Activated CD4-positive, alpha-beta T cell treated with anti-CD3 and anti-CD28 coated beads, Interleukin-2, amount 50 U/mL, for 48 hours (primary cell): Measurements from ENCODE around the gene BANP.
"Not testable (repeated sequence)": the region's sequence is repeated elsewhere in the genome, so short reads cannot be mapped to it uniquely, and the experiment has no call there.

Experiments used
- DNase-seq, 2 experiments: peaks; one replicate each; pipeline ENCODE4 v3.0.0-alpha.2; 2020

BANP gene

GRCh38 chr16:88034770-88035169 is 83.5 kb downstream of the BANP start:
- DNase-seq = no peak

DNA sequence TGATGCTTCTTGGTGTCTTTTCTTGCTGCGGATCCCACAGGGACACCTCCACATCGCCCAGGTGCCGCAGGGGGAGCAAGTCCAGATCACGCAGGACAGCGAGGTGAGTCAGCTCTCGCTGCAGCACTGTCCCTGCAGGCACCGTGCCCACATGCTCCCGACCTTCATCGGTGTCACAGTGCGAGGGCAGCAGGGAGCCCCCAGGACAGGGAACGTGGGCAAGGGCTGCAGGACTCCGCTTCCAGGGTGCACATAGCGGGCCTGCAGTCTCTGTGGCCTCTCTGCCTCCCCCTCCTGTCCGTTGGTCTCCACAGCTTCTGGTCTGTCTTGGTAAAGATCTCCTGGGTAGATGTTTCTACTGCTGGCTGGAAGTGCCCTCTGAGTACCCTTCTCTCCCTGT is 84.1 kb downstream of the BANP start:
- no peak for DNase-seq

DNA sequence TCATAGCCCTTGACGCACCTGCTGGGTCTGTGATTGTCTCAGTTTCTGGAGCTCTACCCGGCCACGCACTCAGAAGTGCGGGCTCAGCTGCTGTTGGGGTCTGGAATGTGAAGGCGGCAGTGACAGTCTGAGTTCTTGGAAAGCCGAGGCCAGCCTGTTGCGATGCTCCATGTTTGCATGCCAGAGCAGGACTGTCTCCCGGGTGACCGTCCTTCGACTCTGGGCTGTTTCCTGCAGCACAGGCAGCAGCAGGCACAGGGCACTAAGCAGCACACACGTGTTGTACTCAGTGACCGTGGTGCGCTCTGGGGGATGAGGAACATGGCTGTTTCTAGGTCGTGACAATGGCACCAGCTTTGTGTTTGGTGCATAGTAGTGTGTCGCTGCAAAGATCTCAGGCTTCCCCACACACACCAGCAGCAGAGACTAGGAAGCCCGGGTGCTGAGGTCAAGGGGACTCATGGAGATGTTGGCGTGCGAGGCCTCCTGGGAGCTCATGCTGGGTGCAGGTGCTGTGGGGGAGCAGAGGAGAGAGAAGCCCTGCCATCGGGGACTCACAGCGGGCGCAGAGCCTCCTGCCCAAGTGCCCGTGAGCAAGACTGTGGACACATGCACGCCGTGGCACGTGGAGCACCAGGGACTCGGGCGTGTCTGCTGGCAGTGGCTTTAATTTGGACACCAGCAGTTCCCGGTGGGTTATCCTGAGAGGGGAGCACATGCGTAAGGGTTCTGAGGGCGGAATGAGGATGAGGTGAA is 84.8 kb downstream of the BANP start:
- not testable (repeated sequence) for DNase-seq

- DNase-seq = not testable (repeated sequence)
Measured at GRCh38 chr16:88036640-88036996, 85.4 kb downstream of the BANP start.

- DNase-seq = not testable (repeated sequence)
Measured at GRCh38 chr16:88037359-88037758, 86.1 kb downstream of the BANP start.

DNA sequence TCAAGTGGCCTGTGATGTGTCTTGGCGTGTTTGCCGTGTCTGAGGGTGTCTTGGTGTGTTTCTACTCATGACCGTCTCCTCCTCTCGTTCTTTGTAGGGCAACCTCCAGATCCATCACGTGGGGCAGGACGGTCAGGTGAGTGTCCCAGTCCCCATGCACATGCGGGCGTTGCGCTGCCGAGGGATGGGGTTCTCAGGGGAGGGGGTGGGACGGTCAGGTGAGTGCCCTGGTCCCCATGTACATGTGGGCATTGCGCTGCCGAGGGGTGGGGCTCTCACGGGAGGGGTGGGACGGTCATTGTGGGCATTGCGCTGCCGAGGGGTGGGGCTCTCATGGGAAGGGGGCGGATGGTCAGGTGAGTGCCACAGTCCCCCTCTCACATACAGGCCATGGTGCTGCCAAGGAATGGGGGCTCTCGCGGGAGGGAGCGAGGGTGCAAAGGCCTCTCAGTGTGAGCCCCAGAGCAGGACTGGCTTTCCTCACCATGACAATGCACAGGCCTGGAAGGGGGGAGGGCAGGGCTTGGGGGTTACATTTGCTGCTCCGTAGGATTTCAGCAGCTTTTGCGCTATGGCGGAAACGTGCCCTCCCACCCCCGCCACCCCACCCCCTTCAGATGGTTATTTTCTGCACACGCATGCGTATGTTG is 86.8 kb downstream of the BANP start:
- DNase-seq = not testable (repeated sequence)

DNA sequence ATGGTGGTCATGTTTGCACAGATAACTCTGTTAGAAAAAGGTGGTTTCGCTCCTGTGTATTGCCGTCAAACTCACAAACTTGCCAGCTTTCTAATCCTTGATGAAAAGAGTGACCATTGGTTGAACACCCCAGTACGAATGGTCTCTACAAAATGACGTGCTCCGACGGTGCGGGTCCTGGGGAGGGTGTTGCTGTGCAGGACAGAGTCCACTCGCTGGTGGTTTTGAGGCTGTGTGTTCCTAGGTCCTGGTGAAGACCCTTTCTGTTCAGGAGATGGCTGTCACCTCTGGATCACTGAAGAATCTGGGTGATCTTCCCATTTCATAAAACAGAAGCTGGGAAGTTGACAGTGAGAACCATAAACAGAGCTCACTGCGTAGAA is 87.3 kb downstream of the BANP start:
- DNase-seq = not testable (repeated sequence)

GRCh38 chr16:88039591-88039990 is 88.4 kb downstream of the BANP start:
- no peak for DNase-seq

GRCh38 chr16:88040196-88040876 is 89.1 kb downstream of the BANP start:
- not testable (repeated sequence) for DNase-seq

- DNase-seq = not testable (repeated sequence)
Measured at GRCh38 chr16:88040877-88041244, 89.6 kb downstream of the BANP start.

- not testable (repeated sequence) for DNase-seq
Measured at GRCh38 chr16:88041506-88041905, 90.3 kb downstream of the BANP start.

- DNase-seq = not testable (repeated sequence)
Measured at GRCh38 chr16:88041986-88042562, 90.8 kb downstream of the BANP start.

DNA sequence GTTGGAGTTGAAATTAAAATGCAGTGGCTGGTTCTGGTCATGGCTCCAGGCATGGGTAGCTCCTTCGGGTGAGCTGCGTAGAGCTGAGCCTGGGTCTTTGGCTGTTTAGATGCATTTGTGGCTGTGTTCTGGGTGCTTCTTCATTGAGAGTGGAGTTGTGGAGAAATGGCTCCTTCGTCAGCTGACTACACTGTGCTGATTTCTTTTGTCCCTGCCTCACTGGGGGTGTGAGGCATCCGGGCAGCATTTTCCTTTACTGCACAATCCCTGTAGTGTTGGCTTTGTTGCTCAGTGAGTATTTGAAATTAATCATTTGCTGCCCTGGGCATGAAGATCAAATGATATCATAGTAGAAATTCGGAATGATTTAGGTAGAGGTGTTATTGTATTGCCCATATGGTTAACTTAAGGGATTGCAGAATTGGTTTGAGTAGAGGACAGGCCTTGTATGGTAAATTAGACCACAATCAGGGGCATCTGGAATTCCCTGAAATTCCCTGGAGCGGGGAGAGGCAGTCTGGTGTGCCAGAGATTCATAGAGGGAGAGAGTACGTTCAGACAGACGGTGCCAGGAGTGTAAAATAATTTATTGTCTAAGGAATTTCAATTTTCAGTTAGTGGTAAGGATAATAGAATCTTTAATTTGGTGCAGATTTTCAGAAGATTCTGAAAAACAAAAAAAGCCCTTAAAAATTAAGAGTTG is 92.1 kb downstream of the BANP start:
- DNase-seq = not testable (repeated sequence)

- DNase-seq = not testable (repeated sequence)
Measured at GRCh38 chr16:88044121-88044581, 92.9 kb downstream of the BANP start.

DNA sequence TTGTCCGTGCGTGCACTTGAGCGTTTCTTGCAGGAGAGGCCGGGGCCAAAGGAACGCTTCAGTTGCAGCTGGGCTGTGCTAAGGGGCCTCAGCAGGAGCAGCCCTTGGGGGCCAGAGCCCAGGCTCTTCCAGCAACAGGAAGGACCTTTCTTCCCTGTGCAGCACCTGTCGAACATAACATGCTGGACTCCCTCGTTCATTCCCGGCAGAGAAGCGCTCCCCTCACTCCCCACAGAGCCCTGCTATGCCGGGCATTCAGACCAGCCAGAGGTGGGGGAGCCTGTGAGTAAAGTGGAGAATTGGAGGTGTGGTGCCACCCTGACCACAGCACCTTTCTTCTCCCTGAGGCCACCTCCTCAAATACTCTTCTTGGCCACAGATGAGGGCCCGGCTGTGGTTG is 94.1 kb downstream of the BANP start:
- not testable (repeated sequence) for DNase-seq

- DNase-seq = no peak
Measured at GRCh38 chr16:88045820-88046303, 94.6 kb downstream of the BANP start.

- DNase-seq = no peak
Measured at GRCh38 chr16:88047462-88047861, 96.2 kb downstream of the BANP start.

GRCh38 chr16:88048985-88049384 is 97.8 kb downstream of the BANP start:
- DNase-seq = no peak

- no peak for DNase-seq
Measured at GRCh38 chr16:88049561-88050545, 98.6 kb downstream of the BANP start.

DNA sequence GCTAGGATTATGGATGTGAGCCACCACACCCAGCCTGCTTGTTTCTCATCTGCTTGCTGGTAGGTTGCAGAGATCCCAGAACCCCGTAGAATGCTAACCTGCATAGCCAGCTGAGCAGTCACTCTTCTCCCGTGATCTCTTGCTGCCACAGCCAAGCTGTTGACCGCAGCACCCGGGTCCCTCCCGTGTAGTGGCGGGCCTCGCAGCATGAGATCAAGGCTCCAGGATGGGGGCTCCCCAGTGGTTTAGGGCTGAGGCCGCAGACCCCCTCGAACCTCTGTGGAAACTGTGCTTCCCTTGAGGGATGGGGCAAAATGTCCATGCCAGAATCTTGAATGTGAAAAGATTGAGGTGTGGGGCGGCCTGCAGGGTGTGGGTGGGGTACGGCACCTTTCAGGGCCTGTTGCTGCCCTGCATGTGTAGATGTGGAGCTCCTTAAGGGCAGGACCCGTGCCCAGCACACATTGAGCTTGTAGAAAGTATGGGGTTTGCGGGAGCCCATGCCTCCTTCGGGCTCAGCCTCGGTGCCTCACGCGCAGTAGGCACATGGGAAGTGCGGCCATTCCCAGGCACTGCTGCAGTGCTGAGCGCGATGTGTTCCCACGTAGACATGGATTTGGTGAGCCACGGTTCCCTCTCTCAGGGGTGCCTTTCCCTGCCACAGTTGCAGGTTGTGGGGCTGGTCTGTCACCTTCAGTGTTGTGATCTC is 99.9 kb downstream of the BANP start:
- no peak for DNase-seq

DNA sequence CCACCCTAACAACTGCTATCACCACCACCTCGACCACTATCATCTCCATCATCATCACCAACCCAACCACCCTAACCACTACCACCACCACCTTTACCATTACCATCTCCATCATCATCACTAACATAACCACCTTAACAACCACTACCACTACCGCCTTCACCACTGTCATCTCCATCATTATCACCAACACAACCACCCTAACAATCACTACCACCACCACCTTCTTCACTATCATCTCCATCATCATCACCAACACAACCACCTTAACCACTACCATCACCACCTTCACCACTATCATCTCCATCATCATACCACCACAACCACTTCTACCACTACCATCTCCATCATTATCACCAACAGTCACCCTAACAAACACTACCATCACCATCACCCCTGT is 101.4 kb downstream of the BANP start:
- DNase-seq = no peak
